ENCODE data around the gene MED13. TPM values are rescaled to one million over a fixed set of nuclear protein-coding genes. Genes with fewer than 3 reads are reported as not detected.

Gene MED13
- total RNA-seq, 1 donor from 2014 or later = 54.8 TPM

DNA sequence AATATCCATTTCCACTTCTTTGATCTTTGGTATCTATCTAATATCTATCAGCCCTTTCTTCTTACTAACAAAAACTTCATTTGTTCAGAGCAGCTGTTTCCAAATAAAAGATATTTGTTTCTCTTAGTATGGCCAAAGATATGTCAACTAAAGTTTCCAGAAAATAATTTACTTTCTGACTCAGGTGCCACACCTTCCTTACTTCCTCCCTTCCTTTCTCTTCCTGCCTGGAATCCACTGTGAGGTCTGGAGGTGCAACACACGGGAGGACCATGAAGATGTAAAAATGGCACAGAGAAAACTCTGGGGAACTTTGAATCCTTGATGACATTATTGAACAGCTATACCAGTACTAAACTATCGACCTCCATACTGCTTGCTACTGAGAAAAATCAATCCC is 14.0 kb downstream of the MED13 start:
- H3K4me1 Mint-ChIP-seq = peaks cover 3% of the 10 kb centered on the region
- TF ChIP-seq, protein P1, sequence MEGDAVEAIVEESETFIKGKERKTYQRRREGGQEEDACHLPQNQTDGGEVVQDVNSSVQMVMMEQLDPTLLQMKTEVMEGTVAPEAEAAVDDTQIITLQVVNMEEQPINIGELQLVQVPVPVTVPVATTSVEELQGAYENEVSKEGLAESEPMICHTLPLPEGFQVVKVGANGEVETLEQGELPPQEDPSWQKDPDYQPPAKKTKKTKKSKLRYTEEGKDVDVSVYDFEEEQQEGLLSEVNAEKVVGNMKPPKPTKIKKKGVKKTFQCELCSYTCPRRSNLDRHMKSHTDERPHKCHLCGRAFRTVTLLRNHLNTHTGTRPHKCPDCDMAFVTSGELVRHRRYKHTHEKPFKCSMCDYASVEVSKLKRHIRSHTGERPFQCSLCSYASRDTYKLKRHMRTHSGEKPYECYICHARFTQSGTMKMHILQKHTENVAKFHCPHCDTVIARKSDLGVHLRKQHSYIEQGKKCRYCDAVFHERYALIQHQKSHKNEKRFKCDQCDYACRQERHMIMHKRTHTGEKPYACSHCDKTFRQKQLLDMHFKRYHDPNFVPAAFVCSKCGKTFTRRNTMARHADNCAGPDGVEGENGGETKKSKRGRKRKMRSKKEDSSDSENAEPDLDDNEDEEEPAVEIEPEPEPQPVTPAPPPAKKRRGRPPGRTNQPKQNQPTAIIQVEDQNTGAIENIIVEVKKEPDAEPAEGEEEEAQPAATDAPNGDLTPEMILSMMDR (conservative IDR thresholded peaks at IDR 0.05) = no peak
- no peak for DNase-seq (ENCODE audit: low read depth, low spot score)
- peaks cover 8% of the 10 kb centered on the region for H3K36me3 Mint-ChIP-seq (ENCODE audit: low read depth)
- H3K27ac Mint-ChIP-seq (ENCODE audit: unreplicated experiment) = no peak overlapping the region
- H3K27me3 Mint-ChIP-seq (ENCODE audit: low read depth) = no peaks in the 10 kb centered on the region
- H3K4me3 Mint-ChIP-seq = no peak overlapping the region
- H3K9me3 Mint-ChIP-seq = no peaks in the 10 kb centered on the region

DNA sequence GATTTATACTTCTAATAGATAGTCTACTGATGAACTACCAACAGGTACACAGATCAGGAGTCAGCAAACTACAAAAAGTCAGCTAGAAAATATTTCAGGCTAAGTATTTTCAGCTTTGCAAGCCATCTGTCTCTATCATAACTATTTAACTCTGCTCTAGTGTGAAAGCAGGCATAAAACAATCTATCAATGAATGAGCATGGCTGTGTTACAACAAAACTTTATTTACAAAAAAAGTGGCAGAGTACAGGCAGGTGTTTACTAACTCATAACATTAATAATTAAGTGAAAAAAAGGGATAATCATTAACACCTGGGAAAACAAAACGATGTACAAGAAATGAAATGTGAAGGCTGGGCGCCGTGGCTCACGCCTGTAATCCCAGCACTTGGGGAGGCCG is 15.8 kb downstream of the MED13 start:
- Mint-ChIP-seq H3K36me3 (ENCODE audit: low read depth) (peaks cover 8% of the 10 kb centered on the region), H3K4me1 (no peaks in the 10 kb centered on the region), H3K4me3 (no peak overlapping the region), H3K9me3 (no peaks in the 10 kb centered on the region), H3K27ac (ENCODE audit: unreplicated experiment) (no peak overlapping the region), H3K27me3 (ENCODE audit: low read depth) (no peaks in the 10 kb centered on the region)
- TF ChIP-seq, protein P1 (conservative IDR thresholded peaks at IDR 0.05) = no peak
- no peak for DNase-seq (ENCODE audit: low read depth, low spot score)

DNA sequence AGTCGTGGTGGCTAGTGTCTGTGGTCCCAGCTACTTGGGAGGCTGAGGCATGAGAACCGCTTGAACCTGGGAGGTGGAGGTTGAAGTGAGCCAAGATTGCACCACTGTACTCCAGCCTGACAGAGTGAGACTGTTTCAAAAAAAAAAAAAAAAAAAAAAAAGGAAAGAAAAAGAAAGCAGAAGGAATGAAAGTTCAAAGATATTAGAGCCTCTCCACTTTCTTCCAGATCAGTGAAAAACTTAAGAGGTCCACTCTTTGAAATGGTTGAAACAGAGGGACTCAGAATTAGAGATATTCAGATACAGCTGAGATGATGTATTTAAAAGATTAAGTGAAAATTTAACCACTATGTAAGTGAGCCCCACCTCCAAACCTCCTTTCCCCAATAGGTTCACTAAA is 16.8 kb downstream of the MED13 start:
- Mint-ChIP-seq H3K36me3 (ENCODE audit: low read depth) (peaks cover 8% of the 10 kb centered on the region), H3K27ac (ENCODE audit: unreplicated experiment) (peak overlapping the region; percentile 22), H3K4me3 (no peak overlapping the region), H3K27me3 (ENCODE audit: low read depth) (no peaks in the 10 kb centered on the region), H3K4me1 (no peaks in the 10 kb centered on the region), H3K9me3 (no peaks in the 10 kb centered on the region)
- TF ChIP-seq, protein P1 (conservative IDR thresholded peaks at IDR 0.05) = no peak
- DNase-seq (ENCODE audit: low read depth, low spot score) = no peak

DNA sequence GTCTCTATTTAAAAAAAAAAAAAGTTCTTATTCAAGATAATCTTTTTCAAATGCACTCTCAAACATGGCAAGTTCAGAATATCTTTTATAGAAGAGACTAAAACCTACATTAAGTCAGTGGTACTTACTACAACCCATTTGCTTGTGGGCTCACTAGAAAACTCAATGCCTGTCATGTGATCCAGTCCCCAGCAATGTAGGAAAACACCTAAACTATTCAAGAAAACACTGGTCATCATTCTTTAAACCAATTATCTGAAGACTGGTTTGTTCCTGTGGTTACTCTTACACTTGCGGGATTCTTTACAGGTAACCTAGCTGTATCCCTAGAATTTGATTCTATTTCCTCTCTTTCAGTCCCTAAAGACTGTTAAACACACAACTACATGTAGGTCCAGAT is 19.6 kb downstream of the MED13 start:
- Mint-ChIP-seq H3K36me3 (ENCODE audit: low read depth) (peaks cover 3% of the 10 kb centered on the region), H3K9me3 (no peaks in the 10 kb centered on the region), H3K4me3 (no peak overlapping the region), H3K27ac (ENCODE audit: unreplicated experiment) (no peak overlapping the region), H3K27me3 (ENCODE audit: low read depth) (no peaks in the 10 kb centered on the region), H3K4me1 (no peaks in the 10 kb centered on the region)
- no peak for DNase-seq (ENCODE audit: low read depth, low spot score)
- TF ChIP-seq, protein P1 (conservative IDR thresholded peaks at IDR 0.05) = no peak

DNA sequence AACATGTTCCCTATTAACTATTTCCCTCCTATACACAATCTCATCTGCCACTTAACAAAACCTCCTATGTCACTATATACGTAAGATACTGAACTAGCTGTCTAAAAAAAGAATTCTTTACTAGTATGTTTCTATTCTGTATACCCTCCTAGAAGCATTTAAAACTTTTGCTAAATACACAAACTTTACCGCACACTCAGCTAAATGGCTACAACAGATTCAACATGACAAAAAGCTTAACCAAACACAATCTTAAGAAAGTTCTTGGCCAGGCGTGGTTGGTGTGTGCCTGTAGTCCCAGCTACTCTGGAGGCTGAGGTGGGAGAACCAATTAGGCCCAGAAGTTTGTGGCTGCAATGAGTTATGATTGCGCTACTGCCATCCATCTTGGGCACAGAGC is 20.0 kb downstream of the MED13 start:
- Mint-ChIP-seq H3K9me3 (no peaks in the 10 kb centered on the region), H3K4me3 (no peak overlapping the region), H3K4me1 (no peaks in the 10 kb centered on the region), H3K36me3 (ENCODE audit: low read depth) (peaks cover 3% of the 10 kb centered on the region), H3K27ac (ENCODE audit: unreplicated experiment) (no peak overlapping the region), H3K27me3 (ENCODE audit: low read depth) (no peaks in the 10 kb centered on the region)
- TF ChIP-seq, protein P1 (conservative IDR thresholded peaks at IDR 0.05) = no peak
- DNase-seq (ENCODE audit: low read depth, low spot score) = no peak

DNA sequence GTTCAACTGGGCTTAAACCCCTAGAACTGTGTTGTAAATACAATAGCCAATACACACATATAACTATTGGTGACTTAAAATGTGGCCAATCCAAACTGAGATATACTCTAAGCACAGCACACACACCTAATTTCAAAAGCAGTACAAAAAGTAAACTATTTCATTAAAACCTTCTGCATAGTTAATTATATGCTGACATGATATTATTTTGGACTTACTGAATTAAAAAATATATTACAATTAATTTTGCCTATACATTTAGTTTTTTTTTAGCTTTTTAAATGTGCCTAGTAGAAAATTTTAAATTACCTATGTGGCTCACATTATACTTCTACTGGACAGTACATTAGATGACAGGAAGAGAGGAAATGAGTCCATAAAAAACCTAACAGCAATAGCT is 21.5 kb downstream of the MED13 start:
- Mint-ChIP-seq H3K4me1 (no peaks in the 10 kb centered on the region), H3K4me3 (no peak overlapping the region), H3K27me3 (ENCODE audit: low read depth) (no peaks in the 10 kb centered on the region), H3K27ac (ENCODE audit: unreplicated experiment) (no peak overlapping the region), H3K36me3 (ENCODE audit: low read depth) (peaks cover 3% of the 10 kb centered on the region), H3K9me3 (no peaks in the 10 kb centered on the region)
- no peak for DNase-seq (ENCODE audit: low read depth, low spot score)
- TF ChIP-seq, protein P1 (conservative IDR thresholded peaks at IDR 0.05) = no peak

Measured in neural crest cell (in vitro differentiated cells).